H1 (cell line): ENCODE results near the gene ADGRV1.

Experiments
- CEBPB ChIP-seq: IDR thresholded peaks from 2 replicates; pipeline ENCODE4 v1.6.1; 2012; ENCODE audit warnings: low read depth, low read length
- CTCF ChIP-seq, 3 experiments: IDR thresholded peaks; 1 replicate in 2 of 3; 2 replicates in 1 of 3; pipeline versions ENCODE4 v1.5.1 to v1.6.1; 2011; ENCODE audit warnings: low read length in 3 of 3, mild to moderate bottlenecking in 3 of 3, inconsistent platforms in 2 of 3, low read depth in 1 of 3, moderate library complexity in 1 of 3; ENCODE audit not compliant: insufficient read depth in 1 of 3; ENCODE audit errors: control extremely low read depth in 1 of 3
- JUN ChIP-seq: IDR thresholded peaks from 2 replicates; pipeline ENCODE4 v1.6.1; 2011; ENCODE audit warnings: low read depth, mild to moderate bottlenecking, improper control_type of control experiment, low read length
- MAFK ChIP-seq: IDR thresholded peaks from 2 replicates; pipeline ENCODE4 v1.6.1; 2012; ENCODE audit warnings: low read depth, mild to moderate bottlenecking, improper control_type of control experiment, low read length
- POLR2A ChIP-seq, 2 experiments: IDR thresholded peaks; 1 replicate in 1 of 2; 2 replicates in 1 of 2; pipeline ENCODE4 v1.6.1; 2011; ENCODE audit warnings: low read depth in 2 of 2, low read length in 2 of 2, mild to moderate bottlenecking in 2 of 2; ENCODE audit errors: control extremely low read depth in 1 of 2
- POLR2AphosphoS5 ChIP-seq: IDR thresholded peaks from 2 replicates; pipeline ENCODE4 v1.6.1; 2011; ENCODE audit warnings: low read depth, low read length
- RXRA ChIP-seq: IDR thresholded peaks from 2 replicates; pipeline ENCODE4 v1.6.1; 2011; ENCODE audit warnings: low read depth, mild to moderate bottlenecking, low read length, moderate library complexity; ENCODE audit not compliant: insufficient read depth

DNA sequence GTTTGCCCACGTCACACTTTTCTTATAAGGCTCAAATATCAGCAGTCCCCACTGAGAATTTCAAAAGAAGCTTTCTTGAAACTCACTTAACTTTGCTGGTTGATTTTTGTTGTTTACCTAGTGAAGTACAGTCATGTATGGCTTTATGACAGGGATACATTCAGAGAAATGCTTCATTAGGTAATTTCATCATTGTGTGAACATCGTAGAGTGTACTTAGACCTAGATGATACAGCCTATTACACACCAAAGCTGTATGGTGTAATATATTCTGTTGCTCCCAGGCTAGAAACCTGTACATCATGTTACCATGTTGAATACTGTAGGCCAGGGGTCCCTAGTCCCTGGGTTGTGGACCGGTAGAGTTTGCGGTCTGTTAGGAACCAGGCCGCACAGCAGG, 647.5 kb downstream of the ADGRV1 start:
- TF ChIP-seq CEBPB (no peak), CTCF (IDR thresholded peaks at IDR 0.05; ENCODE audit: control extremely low read depth in 1 of 3, insufficient read depth in 1 of 3, low read depth in 1 of 3, low read length in 3 of 3) (no peak), POLR2A (IDR thresholded peaks at IDR 0.05; ENCODE audit: control extremely low read depth in 1 of 2, low read depth in 2 of 2, low read length in 2 of 2) (no peak), POLR2AphosphoS5 (no peak), RXRA (no peak), JUN (no peak), MAFK (no peak)
